K562 (cell line): ENCODE measurements around the gene MAD1L1. TPM values are rescaled to one million over a fixed set of nuclear protein-coding genes. Genes with fewer than 3 reads are reported as not detected.

Experiments
- HCFC1 ChIP-seq: IDR thresholded peaks from 2 replicates; pipeline ENCODE4 v1.6.1; 2012; ENCODE audit warnings: low read depth, low read length, improper control_type of control experiment
- HDAC8 ChIP-seq: fragments of 450-650 bp; IDR thresholded peaks from 2 replicates; pipeline ENCODE4 v1.6.1; 2016; ENCODE audit warnings: mild to moderate bottlenecking, missing genetic modification characterization, moderate library complexity, missing compliant biosample characterization
- ILK ChIP-seq: fragments of 450-650 bp; IDR thresholded peaks from 2 replicates; pipeline ENCODE4 v1.6.1; 2016; ENCODE audit warnings: missing genetic modification characterization, low read depth, mild to moderate bottlenecking, missing compliant biosample characterization, moderate library complexity, borderline replicate concordance
- KLF10 ChIP-seq: fragments of 250-450 bp; sonication (Bioruptor Pico); IDR thresholded peaks from 2 replicates; pipeline ENCODE4 v1.6.1; 2021; ENCODE audit warnings: matching md5 sums
- L3MBTL2 ChIP-seq: fragments of 450-650 bp; IDR thresholded peaks from 2 replicates; pipeline ENCODE4 v1.6.1; 2016; ENCODE audit warnings: mild to moderate bottlenecking, moderate library complexity
- NFIC ChIP-seq: fragments of 450-650 bp; IDR thresholded peaks from 2 replicates; pipeline ENCODE4 v1.6.1; 2017; ENCODE audit warnings: mild to moderate bottlenecking, inconsistent platforms
- PML ChIP-seq: IDR thresholded peaks from 2 replicates; pipeline ENCODE4 v1.6.1; 2012; ENCODE audit warnings: low read length, inconsistent platforms
- SP1 ChIP-seq: sonication (generic); formaldehyde crosslinking; IDR thresholded peaks from 2 replicates; pipeline ENCODE4 v1.8.1; 2022; ENCODE audit warnings: mild to moderate bottlenecking, missing genetic modification reagents
- SREBF1 ChIP-seq: fragments of 150-350 bp; IDR thresholded peaks from 2 replicates; pipeline ENCODE4 v1.6.1; 2014; ENCODE audit warnings: antibody characterized with exemption, low read depth, low read length, borderline replicate concordance
- STAT5B ChIP-seq: fragments of 250-450 bp; sonication (Bioruptor Pico); IDR thresholded peaks from 2 replicates; pipeline ENCODE4 v1.8.0; 2021; ENCODE audit warnings: mild to moderate bottlenecking, inconsistent platforms
- ZBTB17 ChIP-seq: fragments of 450-650 bp; formaldehyde crosslinking; IDR thresholded peaks from 2 replicates; pipeline ENCODE4 v1.4.0; 2020; ENCODE audit warnings: mild to moderate bottlenecking
- ZNF134 ChIP-seq: fragments of 250-450 bp; sonication (Bioruptor Pico); conservative IDR thresholded peaks from 2 replicates; pipeline ENCODE4 v1.4.0; 2020
- ZNF140 ChIP-seq: fragments of 250-450 bp; sonication (Bioruptor Pico); IDR thresholded peaks from 2 replicates; pipeline ENCODE4 v1.8.0; 2021; ENCODE audit warnings: moderate library complexity, mild to moderate bottlenecking, inconsistent platforms
- ZNF668 ChIP-seq: fragments of 250-450 bp; sonication (Bioruptor Pico); IDR thresholded peaks from 2 replicates; pipeline ENCODE4 v1.8.0; 2022; ENCODE audit warnings: mild to moderate bottlenecking, inconsistent platforms
- polyA plus RNA-seq, 8 experiments: library from polyadenylated mRNA; depleted of rRNA in 4 of 8; stranded (reverse) in 5 of 8; unstranded in 3 of 8; fragments of >200 nt; fragmentation: Nextera tagmentation in 2 of 8; fragmentation: Illumina TruSeq in 1 of 8; extraction: Ambion mirVana in 2 of 8; extraction: Trizol in 1 of 8; gene quantifications; 2 replicates each; pipeline versions ENCODE4 v1.2.1 to v1.2.3, GENCODE V29; 2011 to 2014; ENCODE audit warnings: inconsistent platforms in 1 of 8, missing spikeins in 1 of 8
- total RNA-seq, 7 experiments: library from RNA; depleted of rRNA in 6 of 7; stranded (reverse); fragments of >200 nt in 6 of 7; fragmentation: Illumina TruSeq in 2 of 7; extraction: Trizol in 2 of 7; gene quantifications; 2 replicates each; pipeline versions ENCODE4 v1.2.1 to v1.2.3, GENCODE V29; 2011 to 2021; ENCODE audit warnings: low replicate concordance in 1 of 7
- TF ChIP-seq, protein P1 (sequence below): sonication (generic); formaldehyde crosslinking; IDR thresholded peaks from 2 replicates; pipeline ENCODE4 v1.8.1; 2023; ENCODE audit warnings: mild to moderate bottlenecking, missing genetic modification reagents
- TF ChIP-seq, protein P2 (sequence below): fragments of 250-450 bp; sonication (Bioruptor Pico); IDR thresholded peaks from 2 replicates; pipeline ENCODE4 v1.4.0; 2020; ENCODE audit warnings: mild to moderate bottlenecking, moderate library complexity
- TF ChIP-seq, protein P3 (sequence below): fragments of 150-350 bp; conservative IDR thresholded peaks from 2 replicates; pipeline ENCODE4 v1.6.1; 2014; ENCODE audit warnings: low read length
- TF ChIP-seq, protein P4 (sequence below), 3 experiments: fragments of 200-800 bp in 1 of 3; fragments of 250-450 bp in 1 of 3; fragments of 450-650 bp in 1 of 3; sonication (Bioruptor Pico) in 1 of 3; sonication (Bioruptor generic) in 1 of 3; formaldehyde crosslinking in 1 of 3; IDR thresholded peaks; 2 replicates each; pipeline versions ENCODE4 v1.6.1 to v1.8.0; 2016 to 2022; ENCODE audit warnings: mild to moderate bottlenecking in 2 of 3, missing genetic modification characterization in 2 of 3, missing compliant biosample characterization in 1 of 3, moderate library complexity in 1 of 3

Gene MAD1L1
- total and polyA plus RNA-seq, 9 of the 15 experiments (the other 6 are each of a cell fraction or from before 2014, with no cell fraction given): 1.7 to 89.7 (median 18.0) TPM

DNA sequence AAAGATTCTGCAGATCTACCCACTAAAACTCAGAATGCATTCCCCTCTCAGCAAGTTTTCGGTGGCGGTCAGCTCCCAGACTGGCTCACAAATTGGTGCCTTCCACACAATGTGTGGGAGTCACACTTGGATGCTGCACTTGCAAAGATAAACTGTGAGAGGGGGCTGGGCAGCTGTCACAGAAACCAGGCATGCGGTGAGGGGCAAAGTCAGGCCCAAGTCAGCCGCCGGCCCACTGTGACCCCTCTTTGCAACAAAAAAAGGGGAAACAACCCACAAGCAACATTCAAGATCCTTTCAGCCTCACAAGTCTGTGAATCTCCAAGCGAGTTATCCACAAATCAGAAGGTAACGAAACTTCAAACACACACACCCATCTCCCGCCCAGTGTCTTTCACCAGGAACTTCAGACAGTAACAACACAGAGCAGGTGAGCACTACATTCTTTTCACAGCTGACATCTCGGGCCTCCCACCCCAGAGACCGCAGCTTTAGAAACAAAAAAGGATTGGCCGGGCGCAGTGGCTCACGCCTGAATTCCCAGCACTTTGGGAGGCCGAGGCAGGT is 49.5 kb upstream of the MAD1L1 start (continued):
- TF ChIP-seq, protein P1, sequence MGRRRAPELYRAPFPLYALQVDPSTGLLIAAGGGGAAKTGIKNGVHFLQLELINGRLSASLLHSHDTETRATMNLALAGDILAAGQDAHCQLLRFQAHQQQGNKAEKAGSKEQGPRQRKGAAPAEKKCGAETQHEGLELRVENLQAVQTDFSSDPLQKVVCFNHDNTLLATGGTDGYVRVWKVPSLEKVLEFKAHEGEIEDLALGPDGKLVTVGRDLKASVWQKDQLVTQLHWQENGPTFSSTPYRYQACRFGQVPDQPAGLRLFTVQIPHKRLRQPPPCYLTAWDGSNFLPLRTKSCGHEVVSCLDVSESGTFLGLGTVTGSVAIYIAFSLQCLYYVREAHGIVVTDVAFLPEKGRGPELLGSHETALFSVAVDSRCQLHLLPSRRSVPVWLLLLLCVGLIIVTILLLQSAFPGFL (CRISPR knock-in tag): no peak
- no peak for TF ChIP-seq ZNF140
- no peak for TF ChIP-seq ILK (tag)
- TF ChIP-seq SP1: no peak
- TF ChIP-seq L3MBTL2: peak; percentile 80; the same call in 1 of the 2 replicates
- TF ChIP-seq KLF10: no peak
- TF ChIP-seq, protein P2, sequence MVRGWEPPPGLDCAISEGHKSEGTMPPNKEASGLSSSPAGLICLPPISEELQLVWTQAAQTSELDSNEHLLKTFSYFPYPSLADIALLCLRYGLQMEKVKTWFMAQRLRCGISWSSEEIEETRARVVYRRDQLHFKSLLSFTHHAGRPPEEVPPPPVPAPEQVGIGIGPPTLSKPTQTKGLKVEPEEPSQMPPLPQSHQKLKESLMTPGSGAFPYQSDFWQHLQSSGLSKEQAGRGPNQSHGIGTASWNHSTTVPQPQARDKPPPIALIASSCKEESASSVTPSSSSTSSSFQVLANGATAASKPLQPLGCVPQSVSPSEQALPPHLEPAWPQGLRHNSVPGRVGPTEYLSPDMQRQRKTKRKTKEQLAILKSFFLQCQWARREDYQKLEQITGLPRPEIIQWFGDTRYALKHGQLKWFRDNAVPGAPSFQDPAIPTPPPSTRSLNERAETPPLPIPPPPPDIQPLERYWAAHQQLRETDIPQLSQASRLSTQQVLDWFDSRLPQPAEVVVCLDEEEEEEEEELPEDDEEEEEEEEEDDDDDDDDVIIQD (CRISPR knock-in tag): no peak
- no peak for TF ChIP-seq SREBF1
- no peak for TF ChIP-seq HDAC8 (tag)
- TF ChIP-seq ZNF134 (CRISPR knock-in tag): no peak
- TF ChIP-seq STAT5B (CRISPR knock-in tag): no peak
- TF ChIP-seq NFIC: peak; percentile 5; the same call in 1 of the 2 replicates
- no peak for TF ChIP-seq ZBTB17
- TF ChIP-seq PML: 0 out of 2 replicates have a peak, but pooled peaks have one; percentile 28
- no peak for TF ChIP-seq HCFC1
- TF ChIP-seq, protein P3, sequence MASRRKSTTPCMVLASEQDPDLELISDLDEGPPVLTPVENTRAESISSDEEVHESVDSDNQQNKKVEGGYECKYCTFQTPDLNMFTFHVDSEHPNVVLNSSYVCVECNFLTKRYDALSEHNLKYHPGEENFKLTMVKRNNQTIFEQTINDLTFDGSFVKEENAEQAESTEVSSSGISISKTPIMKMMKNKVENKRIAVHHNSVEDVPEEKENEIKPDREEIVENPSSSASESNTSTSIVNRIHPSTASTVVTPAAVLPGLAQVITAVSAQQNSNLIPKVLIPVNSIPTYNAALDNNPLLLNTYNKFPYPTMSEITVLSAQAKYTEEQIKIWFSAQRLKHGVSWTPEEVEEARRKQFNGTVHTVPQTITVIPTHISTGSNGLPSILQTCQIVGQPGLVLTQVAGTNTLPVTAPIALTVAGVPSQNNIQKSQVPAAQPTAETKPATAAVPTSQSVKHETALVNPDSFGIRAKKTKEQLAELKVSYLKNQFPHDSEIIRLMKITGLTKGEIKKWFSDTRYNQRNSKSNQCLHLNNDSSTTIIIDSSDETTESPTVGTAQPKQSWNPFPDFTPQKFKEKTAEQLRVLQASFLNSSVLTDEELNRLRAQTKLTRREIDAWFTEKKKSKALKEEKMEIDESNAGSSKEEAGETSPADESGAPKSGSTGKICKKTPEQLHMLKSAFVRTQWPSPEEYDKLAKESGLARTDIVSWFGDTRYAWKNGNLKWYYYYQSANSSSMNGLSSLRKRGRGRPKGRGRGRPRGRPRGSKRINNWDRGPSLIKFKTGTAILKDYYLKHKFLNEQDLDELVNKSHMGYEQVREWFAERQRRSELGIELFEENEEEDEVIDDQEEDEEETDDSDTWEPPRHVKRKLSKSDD: no peak
- TF ChIP-seq, protein P4, sequence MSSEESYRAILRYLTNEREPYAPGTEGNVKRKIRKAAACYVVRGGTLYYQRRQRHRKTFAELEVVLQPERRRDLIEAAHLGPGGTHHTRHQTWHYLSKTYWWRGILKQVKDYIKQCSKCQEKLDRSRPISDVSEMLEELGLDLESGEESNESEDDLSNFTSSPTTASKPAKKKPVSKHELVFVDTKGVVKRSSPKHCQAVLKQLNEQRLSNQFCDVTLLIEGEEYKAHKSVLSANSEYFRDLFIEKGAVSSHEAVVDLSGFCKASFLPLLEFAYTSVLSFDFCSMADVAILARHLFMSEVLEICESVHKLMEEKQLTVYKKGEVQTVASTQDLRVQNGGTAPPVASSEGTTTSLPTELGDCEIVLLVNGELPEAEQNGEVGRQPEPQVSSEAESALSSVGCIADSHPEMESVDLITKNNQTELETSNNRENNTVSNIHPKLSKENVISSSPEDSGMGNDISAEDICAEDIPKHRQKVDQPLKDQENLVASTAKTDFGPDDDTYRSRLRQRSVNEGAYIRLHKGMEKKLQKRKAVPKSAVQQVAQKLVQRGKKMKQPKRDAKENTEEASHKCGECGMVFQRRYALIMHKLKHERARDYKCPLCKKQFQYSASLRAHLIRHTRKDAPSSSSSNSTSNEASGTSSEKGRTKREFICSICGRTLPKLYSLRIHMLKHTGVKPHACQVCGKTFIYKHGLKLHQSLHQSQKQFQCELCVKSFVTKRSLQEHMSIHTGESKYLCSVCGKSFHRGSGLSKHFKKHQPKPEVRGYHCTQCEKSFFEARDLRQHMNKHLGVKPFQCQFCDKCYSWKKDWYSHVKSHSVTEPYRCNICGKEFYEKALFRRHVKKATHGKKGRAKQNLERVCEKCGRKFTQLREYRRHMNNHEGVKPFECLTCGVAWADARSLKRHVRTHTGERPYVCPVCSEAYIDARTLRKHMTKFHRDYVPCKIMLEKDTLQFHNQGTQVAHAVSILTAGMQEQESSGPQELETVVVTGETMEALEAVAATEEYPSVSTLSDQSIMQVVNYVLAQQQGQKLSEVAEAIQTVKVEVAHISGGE (CRISPR knock-in tag; IDR thresholded peaks at IDR 0.05): no peak
- no peak for TF ChIP-seq ZNF668 (CRISPR knock-in tag)
